K562 (cell line): Measurements from ENCODE around the gene TPPP. TPM values are rescaled to one million over a fixed set of nuclear protein-coding genes. Genes with fewer than 3 reads are reported as not detected.

Experiments
- ARID3A ChIP-seq: IDR thresholded peaks from 2 replicates; pipeline ENCODE4 v1.6.1; 2012; ENCODE audit warnings: low read depth, low read length, improper control_type of control experiment, borderline replicate concordance
- ELK1 ChIP-seq: sonication (generic); formaldehyde crosslinking; IDR thresholded peaks from 2 replicates; pipeline ENCODE4 v1.8.1; 2022; ENCODE audit warnings: missing genetic modification reagents
- ETS2 ChIP-seq: IDR thresholded peaks from 2 replicates; pipeline ENCODE4 v1.6.1; 2016; ENCODE audit warnings: borderline replicate concordance, missing genetic modification characterization, mild to moderate bottlenecking, moderate library complexity, missing compliant biosample characterization; ENCODE audit not compliant: poor library complexity, severe bottlenecking
- MEF2A ChIP-seq: IDR thresholded peaks from 2 replicates; pipeline ENCODE4 v1.6.1; 2011; ENCODE audit warnings: low read depth, mild to moderate bottlenecking, low read length, moderate library complexity; ENCODE audit not compliant: control insufficient read depth
- POLR2B ChIP-seq: fragments of 450-650 bp; IDR thresholded peaks from 2 replicates; pipeline ENCODE4 v1.6.1; 2018; ENCODE audit warnings: low read depth; ENCODE audit not compliant: partially characterized antibody
- RB1 ChIP-seq: fragments of 450-650 bp; IDR thresholded peaks from 2 replicates; pipeline ENCODE4 v1.6.1; 2017; ENCODE audit warnings: low read depth, mild to moderate bottlenecking
- RBM17 ChIP-seq: fragments of 200-400 bp; formaldehyde crosslinking; IDR thresholded peaks from 2 replicates; pipeline ENCODE4 v1.6.1; 2017; ENCODE audit warnings: low read depth, mild to moderate bottlenecking, low read length, borderline replicate concordance
- RNF2 ChIP-seq: sonication (generic); IDR thresholded peaks from 2 replicates; pipeline ENCODE4 v1.6.1; 2016
- SFPQ ChIP-seq: fragments of 200-400 bp; formaldehyde crosslinking; IDR thresholded peaks from 2 replicates; pipeline ENCODE4 v1.6.1; 2017; ENCODE audit warnings: mild to moderate bottlenecking, low read depth, low read length, moderate library complexity
- SIRT6 ChIP-seq: IDR thresholded peaks from one replicate; pipeline ENCODE4 v1.6.1; 2012; ENCODE audit warnings: low read depth, mild to moderate bottlenecking, control low read depth, inconsistent platforms, low read length, moderate library complexity
- ZBTB2 ChIP-seq: fragments of 450-650 bp; IDR thresholded peaks from 2 replicates; pipeline ENCODE4 v1.6.1; 2016; ENCODE audit warnings: antibody characterized with exemption
- ZBTB5 ChIP-seq: fragments of 450-650 bp; IDR thresholded peaks from 2 replicates; pipeline ENCODE4 v1.6.1; 2017; ENCODE audit warnings: antibody characterized with exemption
- ZKSCAN3 ChIP-seq: fragments of 250-450 bp; sonication (Bioruptor Pico); IDR thresholded peaks from 2 replicates; pipeline ENCODE4 v1.4.0; 2020
- polyA plus RNA-seq, 8 experiments: library from polyadenylated mRNA; depleted of rRNA in 4 of 8; stranded (reverse) in 5 of 8; unstranded in 3 of 8; fragments of >200 nt; fragmentation: Nextera tagmentation in 2 of 8; fragmentation: Illumina TruSeq in 1 of 8; extraction: Ambion mirVana in 2 of 8; extraction: Trizol in 1 of 8; gene quantifications; 2 replicates each; pipeline versions ENCODE4 v1.2.1 to v1.2.3, GENCODE V29; 2011 to 2014; ENCODE audit warnings: inconsistent platforms in 1 of 8, missing spikeins in 1 of 8
- total RNA-seq, 7 experiments: library from RNA; depleted of rRNA in 6 of 7; stranded (reverse); fragments of >200 nt in 6 of 7; fragmentation: Illumina TruSeq in 2 of 7; extraction: Trizol in 2 of 7; gene quantifications; 2 replicates each; pipeline versions ENCODE4 v1.2.1 to v1.2.3, GENCODE V29; 2011 to 2021; ENCODE audit warnings: low replicate concordance in 1 of 7

The TPPP gene
- total and polyA plus RNA-seq, 9 of the 15 experiments (the other 6 are each of a cell fraction or from before 2014, with no cell fraction given), result 0.01 to 0.07 (median 0.03) TPM; not detected in 6

GRCh38 chr5:616484-617039, 76.6 kb downstream of the TPPP start (continued):
- TF ChIP-seq ARID3A (no peak), ZBTB2 (no peak), ELK1 (CRISPR knock-in tag) (no peak), ZKSCAN3 (no peak), RB1 (no peak), SIRT6 (no peak), RNF2 (no peak), MEF2A (no peak), POLR2B (no peak), ZBTB5 (no peak), ETS2 (tag) (no peak), SFPQ (no peak), RBM17 (no peak)
